GM12865 (cell line): ENCODE data around the gene ABHD17C.

Experiments used
- DNase-seq: peaks from one replicate; pipeline ENCODE4 v3.0.0; 2010; ENCODE audit warnings: low read depth
- H3K4me3 ChIP-seq: 2 replicates; pipeline ENCODE4 v1.5.1; 2011; ENCODE audit warnings: mild to moderate bottlenecking, low read depth, low read length, control low read depth
- CTCF ChIP-seq: IDR thresholded peaks from 2 replicates; pipeline ENCODE4 v1.5.1; 2011; ENCODE audit warnings: low read length, control low read depth, low read depth, inconsistent platforms; ENCODE audit not compliant: insufficient read depth; ENCODE audit errors: missing control alignments

The ABHD17C gene

GRCh38 chr15:80798911-80799310 lies 103.8 kb downstream of the ABHD17C start:
- no peak for TF ChIP-seq CTCF
- no peak for DNase-seq
- no peak overlapping the region for H3K4me3 ChIP-seq

- no peak for TF ChIP-seq CTCF
- no peak for DNase-seq
- H3K4me3 ChIP-seq: no peak overlapping the region
Measured at GRCh38 chr15:80800067-80800466, 105.0 kb downstream of the ABHD17C start.

- H3K4me3 ChIP-seq: no peak overlapping the region
- TF ChIP-seq CTCF: no peak
- DNase-seq: no peak
Measured at GRCh38 chr15:80801891-80802680, 107.0 kb downstream of the ABHD17C start.

- no peak for DNase-seq
- no peak overlapping the region for H3K4me3 ChIP-seq
- no peak for TF ChIP-seq CTCF
Measured at GRCh38 chr15:80803580-80804525, 108.7 kb downstream of the ABHD17C start.

GRCh38 chr15:80804970-80805495 lies 109.9 kb downstream of the ABHD17C start:
- no peak for TF ChIP-seq CTCF
- no peak overlapping the region for H3K4me3 ChIP-seq
- no peak for DNase-seq
